ENCODE data around the gene CSRNP3. TPM values are rescaled to one million over a fixed set of nuclear protein-coding genes. Genes with fewer than 3 reads are reported as not detected.
"Not testable (repeated sequence)": the region's sequence is repeated elsewhere in the genome, so short reads cannot be mapped to it uniquely, and the experiment has no call there.

The CSRNP3 gene
- polyA plus RNA-seq, 2 of the 4 experiments (the other 2 are of a cell fraction) = 0.05 to 0.25 TPM

DNA sequence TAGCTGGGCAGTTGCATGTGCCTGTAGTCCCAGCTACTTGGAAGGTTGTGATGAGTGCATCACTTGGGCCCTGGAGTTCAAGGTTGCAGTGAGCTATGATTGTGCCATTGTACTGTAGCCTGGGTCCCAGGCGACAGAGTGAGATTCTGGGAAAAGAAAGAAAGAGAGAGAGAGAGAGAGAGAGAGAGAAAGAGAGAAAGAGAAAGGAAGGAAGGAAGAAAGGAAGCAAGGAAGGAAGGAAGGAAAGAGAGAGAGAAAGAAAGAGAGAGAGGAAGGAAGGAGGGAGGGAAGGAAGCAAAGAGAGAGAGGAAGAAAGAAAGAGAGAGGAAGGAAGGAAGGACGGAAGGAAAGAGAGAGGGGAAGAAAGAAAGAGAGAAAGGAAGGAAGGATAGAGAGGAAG is 196.1 kb downstream of the CSRNP3 start (continued):
- TF ChIP-seq SREBF2 (IDR thresholded peaks at IDR 0.05) (no peak), RNF2 (IDR thresholded peaks at IDR 0.05; ENCODE audit: borderline replicate concordance, low read depth) (no peak), GATA3 (IDR thresholded peaks at IDR 0.05; ENCODE audit: borderline replicate concordance) (no peak), EHF (CRISPR knock-in tag; IDR thresholded peaks at IDR 0.05) (no peak), NR3C1 (IDR thresholded peaks at IDR 0.05) (no peak), RARB (CRISPR knock-in tag; IDR thresholded peaks at IDR 0.05) (no peak)

DNA sequence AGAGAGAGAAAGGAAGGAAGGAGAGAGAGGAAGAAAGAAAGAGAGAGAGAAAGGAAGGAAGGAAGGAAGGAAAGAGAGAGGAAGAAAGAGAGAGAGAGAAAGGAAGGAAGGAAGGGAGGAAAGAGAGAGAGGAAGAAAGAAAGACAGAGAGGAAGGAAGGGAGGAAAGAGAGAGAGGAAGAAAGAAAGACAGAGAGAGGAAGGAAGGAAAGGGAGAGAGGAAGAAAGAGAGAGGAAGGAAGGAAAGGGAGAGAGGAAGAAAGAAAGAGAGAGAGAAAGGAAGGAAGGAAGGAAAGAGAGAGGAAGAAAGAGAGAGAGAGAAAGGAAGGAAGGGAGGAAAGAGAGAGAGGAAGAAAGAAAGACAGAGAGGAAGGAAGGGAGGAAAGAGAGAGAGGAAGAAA is 196.6 kb downstream of the CSRNP3 start:
- H3K9me3 ChIP-seq; POLR2A ChIA-PET; H3K4me3 ChIP-seq; FAIRE-seq; H3K4me1 ChIP-seq; H3K27ac ChIP-seq; DNase-seq (ENCODE audit: low read depth in 1 of 2, low spot score in 1 of 2); ATAC-seq; CTCF ChIA-PET; H3K4me2 ChIP-seq: not testable (repeated sequence)

DNA sequence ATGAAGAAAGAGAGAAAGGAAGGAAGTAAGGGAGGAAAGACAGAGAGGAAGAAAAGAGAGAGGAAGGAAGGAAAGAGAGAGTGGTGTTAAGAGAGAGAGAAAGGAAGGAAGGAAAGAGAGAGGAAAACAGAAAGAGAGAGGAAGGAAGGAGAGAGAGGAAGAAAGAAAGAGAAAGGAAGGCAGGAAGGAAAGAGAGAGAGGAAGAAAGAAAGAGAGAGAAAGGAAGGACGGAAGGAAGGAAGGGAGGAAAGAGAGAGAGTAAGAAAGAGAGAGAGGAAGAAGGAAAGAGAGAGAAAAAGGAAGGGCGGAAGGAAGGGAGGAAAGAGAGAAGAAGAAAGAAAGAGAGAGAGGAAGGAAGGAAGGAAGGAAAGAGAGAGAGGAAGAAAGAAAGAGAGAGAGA is 197.1 kb downstream of the CSRNP3 start:
- CTCF ChIA-PET = no interaction called here
- no peaks in the 10 kb centered on the region for H3K9me3 ChIP-seq
- ATAC-seq = no peak
- H3K4me1 ChIP-seq = peaks cover 7% of the 10 kb centered on the region; the same call in 2 of the 3 replicates
- no peak overlapping the region for H3K27ac ChIP-seq
- DNase-seq (ENCODE audit: low read depth in 1 of 2, low spot score in 1 of 2) = no peak
- POLR2A ChIA-PET = no interaction called here
- 52% methylated on average over 2 of the region's 2 CpGs for WGBS (ENCODE audit: missing lambda C conversion rate)
- TF ChIP-seq, protein P1, sequence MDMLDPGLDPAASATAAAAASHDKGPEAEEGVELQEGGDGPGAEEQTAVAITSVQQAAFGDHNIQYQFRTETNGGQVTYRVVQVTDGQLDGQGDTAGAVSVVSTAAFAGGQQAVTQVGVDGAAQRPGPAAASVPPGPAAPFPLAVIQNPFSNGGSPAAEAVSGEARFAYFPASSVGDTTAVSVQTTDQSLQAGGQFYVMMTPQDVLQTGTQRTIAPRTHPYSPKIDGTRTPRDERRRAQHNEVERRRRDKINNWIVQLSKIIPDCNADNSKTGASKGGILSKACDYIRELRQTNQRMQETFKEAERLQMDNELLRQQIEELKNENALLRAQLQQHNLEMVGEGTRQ (IDR thresholded peaks at IDR 0.05) = no peak
- TF ChIP-seq ZC3H11A (IDR thresholded peaks at IDR 0.05) = no peak
- no peak for TF ChIP-seq ESRRA (IDR thresholded peaks at IDR 0.05; ENCODE audit: borderline replicate concordance, low read length)
- TF ChIP-seq FOSB (CRISPR knock-in tag; IDR thresholded peaks at IDR 0.05) = no peak
- TF ChIP-seq SREBF2 (IDR thresholded peaks at IDR 0.05) = no peak
- TF ChIP-seq KDM1A (IDR thresholded peaks at IDR 0.05; ENCODE audit: low read depth) = no peak
- TF ChIP-seq, protein P2, sequence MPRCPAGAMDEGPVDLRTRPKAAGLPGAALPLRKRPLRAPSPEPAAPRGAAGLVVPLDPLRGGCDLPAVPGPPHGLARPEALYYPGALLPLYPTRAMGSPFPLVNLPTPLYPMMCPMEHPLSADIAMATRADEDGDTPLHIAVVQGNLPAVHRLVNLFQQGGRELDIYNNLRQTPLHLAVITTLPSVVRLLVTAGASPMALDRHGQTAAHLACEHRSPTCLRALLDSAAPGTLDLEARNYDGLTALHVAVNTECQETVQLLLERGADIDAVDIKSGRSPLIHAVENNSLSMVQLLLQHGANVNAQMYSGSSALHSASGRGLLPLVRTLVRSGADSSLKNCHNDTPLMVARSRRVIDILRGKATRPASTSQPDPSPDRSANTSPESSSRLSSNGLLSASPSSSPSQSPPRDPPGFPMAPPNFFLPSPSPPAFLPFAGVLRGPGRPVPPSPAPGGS (IDR thresholded peaks at IDR 0.05) = no peak
- TF ChIP-seq EHF (CRISPR knock-in tag; IDR thresholded peaks at IDR 0.05) = no peak
- TF ChIP-seq TFCP2L1 (CRISPR knock-in tag; IDR thresholded peaks at IDR 0.05) = no peak
- no peak for TF ChIP-seq HOXA7 (CRISPR knock-in tag; IDR thresholded peaks at IDR 0.05)
- TF ChIP-seq, protein P3, sequence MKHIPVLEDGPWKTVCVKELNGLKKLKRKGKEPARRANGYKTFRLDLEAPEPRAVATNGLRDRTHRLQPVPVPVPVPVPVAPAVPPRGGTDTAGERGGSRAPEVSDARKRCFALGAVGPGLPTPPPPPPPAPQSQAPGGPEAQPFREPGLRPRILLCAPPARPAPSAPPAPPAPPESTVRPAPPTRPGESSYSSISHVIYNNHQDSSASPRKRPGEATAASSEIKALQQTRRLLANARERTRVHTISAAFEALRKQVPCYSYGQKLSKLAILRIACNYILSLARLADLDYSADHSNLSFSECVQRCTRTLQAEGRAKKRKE (CRISPR knock-in tag; IDR thresholded peaks at IDR 0.05; ENCODE audit: low read depth) = no peak
- no peak for TF ChIP-seq SMC3 (IDR thresholded peaks at IDR 0.05)
- TF ChIP-seq MAZ (IDR thresholded peaks at IDR 0.05; ENCODE audit: borderline replicate concordance, low read depth, low read length) = no peak
- TF ChIP-seq CBX2 (IDR thresholded peaks at IDR 0.05; ENCODE audit: borderline replicate concordance, low read depth) = no peak
- TF ChIP-seq NR3C1 (IDR thresholded peaks at IDR 0.05) = no peak
- no peak for TF ChIP-seq MAFK (IDR thresholded peaks at IDR 0.05; ENCODE audit: partially characterized antibody)
- no peak for TF ChIP-seq PHF8 (IDR thresholded peaks at IDR 0.05; ENCODE audit: borderline replicate concordance, low read depth)
- no peak for TF ChIP-seq FOXS1 (CRISPR knock-in tag; IDR thresholded peaks at IDR 0.05)
- no peak overlapping the region for H3K4me3 ChIP-seq
- no peak overlapping the region for H3K4me2 ChIP-seq
- FAIRE-seq = no peak

DNA sequence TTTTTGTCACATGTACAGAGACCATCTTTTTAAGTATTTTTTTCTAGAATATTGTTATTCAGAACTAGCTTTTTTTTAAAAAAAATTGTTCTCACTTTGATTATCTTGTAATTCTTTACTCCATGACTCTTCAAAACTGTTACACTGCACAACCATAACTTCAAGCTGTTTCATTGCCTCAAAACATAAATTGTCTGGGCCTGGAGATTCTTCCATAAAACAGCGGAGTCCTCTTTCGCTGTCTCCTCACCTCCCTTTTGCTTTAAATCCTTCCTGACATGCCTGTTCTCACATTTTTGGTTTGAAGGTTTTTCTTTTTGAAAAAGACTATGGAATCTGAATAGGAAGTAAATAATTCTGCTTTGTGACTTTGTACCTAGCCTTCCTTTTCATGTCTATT is 197.9 kb downstream of the CSRNP3 start:
- H3K4me2 ChIP-seq = no peak overlapping the region
- FAIRE-seq (no peak), ATAC-seq (no peak), DNase-seq (ENCODE audit: low read depth in 1 of 2, low spot score in 1 of 2) (no peak)
- no peak overlapping the region for H3K27ac ChIP-seq
- 78% methylated on average over 2 of the region's 2 CpGs for WGBS (ENCODE audit: missing lambda C conversion rate)
- H3K4me3 ChIP-seq = no peak overlapping the region
- no peaks in the 10 kb centered on the region for H3K9me3 ChIP-seq
- H3K4me1 ChIP-seq = peaks cover 7% of the 10 kb centered on the region; the same call in 2 of the 3 replicates
- ChIA-PET POLR2A (no interaction called here), CTCF (no interaction called here)
- TF ChIP-seq PHF8 (IDR thresholded peaks at IDR 0.05; ENCODE audit: borderline replicate concordance, low read depth) (no peak), MYC (IDR thresholded peaks at IDR 0.05; ENCODE audit: borderline replicate concordance, low read length) (no peak), BHLHE40 (IDR thresholded peaks at IDR 0.05; ENCODE audit: low read depth, low read length) (no peak), NFE2L2 (conservative IDR thresholded peaks at IDR 0.05; ENCODE audit: low read length) (no peak), SREBF2 (IDR thresholded peaks at IDR 0.05) (no peak), HOXB5 (CRISPR knock-in tag; IDR thresholded peaks at IDR 0.05) (no peak), RARB (CRISPR knock-in tag; IDR thresholded peaks at IDR 0.05) (no peak), CEBPB (IDR thresholded peaks at IDR 0.05) (no peak), RFX5 (IDR thresholded peaks at IDR 0.05) (no peak), POLR2AphosphoS2 (conservative IDR thresholded peaks at IDR 0.05; ENCODE audit: low read length) (no peak)
- TF ChIP-seq, protein P4, sequence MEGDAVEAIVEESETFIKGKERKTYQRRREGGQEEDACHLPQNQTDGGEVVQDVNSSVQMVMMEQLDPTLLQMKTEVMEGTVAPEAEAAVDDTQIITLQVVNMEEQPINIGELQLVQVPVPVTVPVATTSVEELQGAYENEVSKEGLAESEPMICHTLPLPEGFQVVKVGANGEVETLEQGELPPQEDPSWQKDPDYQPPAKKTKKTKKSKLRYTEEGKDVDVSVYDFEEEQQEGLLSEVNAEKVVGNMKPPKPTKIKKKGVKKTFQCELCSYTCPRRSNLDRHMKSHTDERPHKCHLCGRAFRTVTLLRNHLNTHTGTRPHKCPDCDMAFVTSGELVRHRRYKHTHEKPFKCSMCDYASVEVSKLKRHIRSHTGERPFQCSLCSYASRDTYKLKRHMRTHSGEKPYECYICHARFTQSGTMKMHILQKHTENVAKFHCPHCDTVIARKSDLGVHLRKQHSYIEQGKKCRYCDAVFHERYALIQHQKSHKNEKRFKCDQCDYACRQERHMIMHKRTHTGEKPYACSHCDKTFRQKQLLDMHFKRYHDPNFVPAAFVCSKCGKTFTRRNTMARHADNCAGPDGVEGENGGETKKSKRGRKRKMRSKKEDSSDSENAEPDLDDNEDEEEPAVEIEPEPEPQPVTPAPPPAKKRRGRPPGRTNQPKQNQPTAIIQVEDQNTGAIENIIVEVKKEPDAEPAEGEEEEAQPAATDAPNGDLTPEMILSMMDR (IDR thresholded peaks at IDR 0.05) = no peak
